GM21717 (cell line): Measurements from ENCODE around the gene TERT.
A peak's percentile ranks its signal among the peaks of the same experiment; 100 is the strongest.

Experiments used
- ATAC-seq: cut with Tn5 transposase; IDR thresholded peaks from one replicate; pipeline ENCODE4 v1.9.1; 2021; ENCODE audit warnings: mild to moderate bottlenecking, moderate library complexity; ENCODE audit not compliant: unreplicated experiment

The TERT gene

GRCh38 chr5:1319436-1320256 is 24.8 kb upstream of the TERT start:
- ATAC-seq, result no peak

- no peak for ATAC-seq
Measured at GRCh38 chr5:1318659-1319251, 23.9 kb upstream of the TERT start.

- no peak for ATAC-seq
Measured at GRCh38 chr5:1317921-1318565, 23.2 kb upstream of the TERT start.

- no peak for ATAC-seq
Measured at GRCh38 chr5:1316588-1317340, 21.9 kb upstream of the TERT start.

GRCh38 chr5:1315709-1316587 is 21.1 kb upstream of the TERT start:
- peak; percentile 55 for ATAC-seq

- ATAC-seq, result peak; percentile 0
Measured at GRCh38 chr5:1315018-1315708, 20.3 kb upstream of the TERT start.

- no peak for ATAC-seq
Measured at GRCh38 chr5:1314564-1314982, 19.7 kb upstream of the TERT start.

GRCh38 chr5:1312993-1313833 is 18.3 kb upstream of the TERT start:
- peak; percentile 77 for ATAC-seq

GRCh38 chr5:1312206-1312605 is 17.3 kb upstream of the TERT start:
- ATAC-seq, result no peak

- no peak for ATAC-seq
Measured at GRCh38 chr5:1311439-1312055, 16.7 kb upstream of the TERT start.

GRCh38 chr5:1310118-1310517 is 15.2 kb upstream of the TERT start:
- ATAC-seq, result no peak

- no peak for ATAC-seq
Measured at GRCh38 chr5:1304033-1304432, 9.2 kb upstream of the TERT start.

- no peak for ATAC-seq
Measured at GRCh38 chr5:1302258-1302657, 7.4 kb upstream of the TERT start.

GRCh38 chr5:1300581-1301083 is 5.8 kb upstream of the TERT start:
- ATAC-seq, result no peak

GRCh38 chr5:1299961-1300360 is 5.1 kb upstream of the TERT start:
- no peak for ATAC-seq

- ATAC-seq, result no peak
Measured at GRCh38 chr5:1299511-1299850, 4.6 kb upstream of the TERT start.

- no peak for ATAC-seq
Measured at GRCh38 chr5:1298723-1299510, 4.0 kb upstream of the TERT start.
